HG02763 (cell line): Measurements from ENCODE around the gene TECTB.

ENCODE experiments used
- ATAC-seq: cut with Tn5 transposase; IDR thresholded peaks from one replicate; pipeline ENCODE4 v1.9.1; 2021; ENCODE audit warnings: mild to moderate bottlenecking, moderate library complexity; ENCODE audit not compliant: unreplicated experiment

TECTB gene

DNA sequence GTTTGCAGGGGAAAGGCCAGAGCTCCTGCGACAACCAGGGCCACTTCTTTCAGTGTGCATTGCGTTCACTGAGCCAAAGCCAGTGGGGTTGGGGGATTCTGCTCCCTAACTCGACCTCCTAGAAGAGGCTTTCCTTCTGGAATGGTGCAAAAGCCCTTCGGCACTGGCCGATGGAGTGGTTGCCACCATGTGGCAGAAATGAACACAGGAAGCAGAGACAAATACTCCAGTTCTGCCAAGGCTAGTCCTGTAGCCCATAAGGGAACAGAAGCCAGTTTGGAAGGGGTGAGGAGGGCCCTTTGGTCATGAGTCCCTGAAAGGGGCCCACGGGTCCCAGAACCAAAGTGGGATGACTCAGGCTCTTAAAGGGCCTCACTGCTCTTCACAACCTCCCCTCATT lies 61.1 kb downstream of the TECTB start:
- no peak for ATAC-seq

DNA sequence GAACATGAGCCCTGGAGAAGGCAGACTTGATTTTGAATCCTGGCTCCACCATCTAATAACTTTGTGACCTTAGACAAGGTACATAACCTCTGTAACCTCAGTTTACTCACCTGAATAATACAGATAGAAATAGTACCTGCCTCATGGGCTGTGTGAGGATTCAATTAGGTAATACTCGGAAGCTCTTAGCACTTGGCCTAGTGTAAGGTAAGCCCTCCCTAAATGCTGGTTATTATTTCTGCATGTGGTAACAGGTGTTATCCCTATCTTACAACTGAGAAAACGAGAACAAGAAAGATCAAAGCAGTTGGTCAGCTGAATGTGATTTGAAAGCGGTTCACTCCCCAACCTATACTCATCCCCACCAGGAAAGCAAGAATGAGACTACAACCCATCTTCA lies 62.0 kb downstream of the TECTB start:
- ATAC-seq: no peak

DNA sequence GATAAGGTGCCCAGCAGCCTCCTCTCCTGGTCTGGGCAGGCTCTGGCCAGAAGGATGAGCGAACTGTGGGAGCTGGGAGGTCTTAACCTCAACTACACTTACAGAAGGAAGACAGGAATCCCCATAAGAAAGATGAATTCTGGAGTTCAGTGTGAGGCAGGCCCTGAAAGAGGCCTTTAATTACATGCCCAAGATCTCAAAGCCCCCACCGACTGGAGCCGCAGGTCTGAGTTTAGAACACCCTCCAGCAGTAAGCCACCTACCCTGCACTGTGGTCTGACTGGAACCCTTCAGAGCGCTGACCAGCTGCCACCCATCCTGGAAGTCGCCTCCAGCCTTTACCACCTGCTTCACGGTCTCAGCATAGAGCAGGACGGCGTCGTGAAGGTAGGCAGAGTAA lies 62.5 kb downstream of the TECTB start:
- no peak for ATAC-seq

DNA sequence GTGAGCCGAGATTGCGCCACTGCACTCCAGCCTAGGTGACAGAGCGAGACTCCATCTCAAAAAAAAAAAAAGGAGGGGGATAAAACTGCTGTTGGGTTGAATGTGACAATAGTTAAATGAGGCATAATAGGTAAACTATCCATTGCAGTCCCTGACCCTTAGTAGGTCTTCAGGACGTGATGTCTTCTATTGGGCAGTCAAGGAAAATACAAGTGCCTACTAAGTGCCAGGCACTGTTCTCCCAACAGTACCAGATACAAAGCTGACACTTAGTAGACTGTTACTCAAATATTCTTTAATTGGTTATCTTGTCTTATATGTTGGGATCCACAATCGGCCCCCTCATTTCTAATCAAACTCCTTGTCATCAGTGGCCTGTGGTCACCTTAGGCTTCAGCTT lies 63.6 kb downstream of the TECTB start:
- no peak for ATAC-seq

DNA sequence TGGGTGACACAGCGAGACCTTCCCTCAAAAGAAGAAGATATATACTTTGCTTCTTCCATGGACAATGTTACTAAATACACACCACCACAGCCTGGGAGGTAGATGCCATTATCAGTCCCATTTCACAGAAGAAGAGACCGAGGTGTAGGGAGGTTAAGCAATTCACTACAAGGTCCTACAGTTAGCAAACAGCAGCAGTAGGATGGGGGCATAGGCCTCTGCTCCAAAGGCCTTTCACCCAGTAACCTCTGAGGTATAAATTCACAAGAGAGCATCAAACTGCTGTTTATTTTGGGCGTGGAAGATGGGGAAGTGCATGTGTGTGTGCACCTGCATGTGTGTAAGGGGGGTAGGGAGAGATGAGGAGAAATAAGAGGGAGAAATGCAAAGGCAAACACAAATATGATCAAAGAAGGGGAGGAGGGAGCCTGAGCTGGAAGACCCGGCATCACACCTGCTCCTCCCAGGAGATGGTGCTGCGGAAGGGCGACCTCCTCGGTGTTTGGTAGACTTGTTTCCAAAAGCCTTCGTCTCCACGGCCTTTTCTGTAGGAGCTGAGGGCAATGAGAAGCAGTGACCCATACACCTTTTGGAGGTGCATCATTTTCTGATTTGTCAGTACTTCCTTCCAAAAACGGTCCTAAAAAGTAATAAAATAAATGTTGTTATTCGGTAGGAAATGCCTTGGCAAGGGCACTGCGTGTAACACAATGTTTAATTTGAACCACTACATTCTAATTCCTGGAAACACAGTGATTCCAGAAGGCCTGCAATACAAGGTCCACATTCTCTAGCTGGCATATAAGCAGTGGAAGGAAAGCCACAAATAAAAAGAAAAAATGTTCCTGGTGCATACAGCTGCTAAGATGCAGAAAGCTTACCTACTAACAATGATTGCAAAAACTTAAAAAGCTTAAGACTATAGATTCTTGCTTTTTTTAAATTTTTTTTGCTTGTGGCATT lies 64.8 kb downstream of the TECTB start:
- ATAC-seq: no peak

DNA sequence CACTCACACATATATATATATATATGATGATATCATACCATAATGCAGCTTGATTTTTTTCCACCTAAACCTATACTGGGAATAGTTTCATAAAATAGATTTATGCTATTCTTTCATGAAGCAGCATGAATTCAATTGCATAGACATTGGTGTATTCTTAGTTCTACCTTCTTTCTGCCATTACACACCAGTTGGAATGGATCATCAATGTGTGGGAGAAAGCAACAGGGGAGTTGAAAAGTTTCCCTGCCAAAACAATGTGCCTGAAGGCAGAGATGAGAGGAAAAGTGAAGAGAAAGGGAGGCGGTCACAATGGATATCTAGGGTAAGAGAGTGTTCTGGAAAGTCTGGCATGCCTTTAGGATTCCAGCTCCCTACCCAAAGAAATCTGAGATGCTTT lies 65.6 kb downstream of the TECTB start:
- ATAC-seq: no peak

DNA sequence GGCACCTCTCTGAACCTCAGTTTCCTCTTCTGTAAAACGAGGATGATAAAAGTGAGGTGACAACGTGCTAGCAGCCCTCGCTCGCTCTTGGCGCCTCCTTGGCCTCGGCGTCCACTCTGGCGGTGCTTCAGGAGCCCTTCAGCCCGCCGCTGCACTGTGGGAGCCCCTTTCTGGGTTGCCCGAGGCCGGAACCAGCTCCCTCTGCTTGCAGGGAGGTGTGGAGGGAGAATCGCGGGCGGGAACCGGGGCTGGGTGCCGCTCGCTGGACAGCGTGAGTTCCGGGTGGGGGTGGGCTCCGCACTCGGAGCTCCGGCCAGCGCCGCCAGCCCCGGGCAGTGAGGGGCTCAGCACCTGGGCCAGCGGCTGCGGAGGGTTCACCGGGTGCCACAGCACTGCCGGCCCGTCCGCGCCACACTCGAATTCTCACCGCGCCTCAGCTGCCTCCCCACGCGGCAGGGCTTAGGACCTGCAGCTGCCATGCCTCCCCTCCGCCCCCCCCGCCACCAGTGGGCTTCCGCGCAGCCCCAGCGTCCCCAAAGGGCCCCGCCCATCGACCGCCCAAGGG lies 66.4 kb downstream of the TECTB start:
- no peak for ATAC-seq

DNA sequence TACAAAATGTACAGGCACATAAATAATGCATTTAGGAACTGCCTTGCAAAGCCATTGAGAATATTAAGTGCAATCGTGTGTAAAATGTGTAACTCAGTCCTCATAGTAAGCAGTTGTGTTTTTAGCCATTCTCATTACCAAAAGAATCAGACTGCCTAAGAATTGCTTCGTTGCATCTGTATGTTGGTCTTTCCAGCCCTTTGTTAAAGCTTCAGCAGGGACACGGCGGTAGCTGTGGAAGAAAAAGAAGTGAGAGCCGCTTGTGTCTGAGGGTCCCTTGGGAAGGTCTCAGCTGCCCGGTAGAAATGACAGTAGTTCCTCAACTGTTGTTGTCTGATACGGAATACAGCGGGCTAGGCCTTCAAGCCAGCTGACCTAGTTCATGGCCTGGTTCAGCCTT lies 67.9 kb downstream of the TECTB start:
- ATAC-seq: no peak

DNA sequence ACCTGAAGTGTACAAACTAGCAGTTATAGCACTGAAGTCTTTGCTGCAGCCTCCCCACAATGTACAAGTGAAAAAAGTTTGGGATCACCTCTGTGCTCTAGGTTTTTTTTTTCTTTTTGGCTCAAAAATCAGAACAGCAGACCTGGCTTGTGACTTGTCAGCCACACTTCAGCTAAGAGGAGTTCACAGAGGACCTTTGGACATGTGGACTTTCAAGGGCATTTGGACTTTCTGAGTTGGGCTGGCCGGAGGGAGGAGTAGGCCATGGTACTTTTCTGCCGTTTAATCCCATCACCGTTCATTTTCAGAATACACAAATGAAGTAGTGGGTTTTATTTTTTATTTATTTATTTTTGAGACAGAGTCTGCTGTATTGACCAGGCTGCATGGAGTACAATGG lies 68.8 kb downstream of the TECTB start:
- no peak for ATAC-seq

DNA sequence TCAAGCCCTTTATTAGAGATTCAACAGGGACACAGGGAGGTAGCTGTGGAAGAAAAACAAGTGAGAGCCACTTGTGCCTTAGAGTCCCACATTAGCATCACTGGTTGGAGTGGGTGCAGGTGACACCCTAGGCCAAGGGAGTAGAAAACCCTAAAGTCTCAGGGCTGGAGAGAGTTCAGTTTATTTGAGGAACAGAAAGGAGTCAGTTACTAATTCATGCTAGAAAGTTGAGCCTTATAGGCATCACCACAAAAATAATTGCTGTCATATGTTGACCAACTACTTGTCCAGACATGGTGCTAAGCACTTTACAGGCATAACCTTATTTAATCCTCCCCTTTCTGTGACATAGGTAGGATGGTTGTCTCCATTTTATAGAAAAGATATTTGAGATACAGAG lies 69.8 kb downstream of the TECTB start:
- ATAC-seq: no peak
